WTC11 (cell line): ENCODE results near the gene GALNTL6.

ENCODE experiments used
- ATF1 ChIP-seq: sonication (generic); formaldehyde crosslinking; IDR thresholded peaks from 2 replicates; pipeline ENCODE4 v1.8.1; 2023; ENCODE audit warnings: mild to moderate bottlenecking, moderate library complexity, missing genetic modification reagents
- CTCF ChIP-seq: fragments of 200-600 bp; IDR thresholded peaks from 2 replicates; pipeline ENCODE4 v1.8.0; 2022; ENCODE audit warnings: antibody characterized with exemption
- ETV6 ChIP-seq: sonication (generic); formaldehyde crosslinking; IDR thresholded peaks from 2 replicates; pipeline ENCODE4 v1.8.1; 2022; ENCODE audit warnings: mild to moderate bottlenecking, missing genetic modification reagents
- MAX ChIP-seq: sonication (generic); formaldehyde crosslinking; IDR thresholded peaks from 2 replicates; pipeline ENCODE4 v1.8.0; 2022; ENCODE audit warnings: mild to moderate bottlenecking, missing genetic modification reagents
- MXD4 ChIP-seq: fragments of 250-450 bp; sonication (Bioruptor Pico); IDR thresholded peaks from 2 replicates; pipeline ENCODE4 v1.8.0; 2021; ENCODE audit warnings: mild to moderate bottlenecking, moderate library complexity, borderline replicate concordance

GRCh38 chr4:172975651-172976229 is 1162.5 kb downstream of the GALNTL6 start:
- TF ChIP-seq ATF1 (CRISPR knock-in tag) (no peak), CTCF (no peak), MXD4 (CRISPR knock-in tag) (no peak), ETV6 (no peak), MAX (no peak)
